Stimulated activated CD8-positive, alpha-beta memory T cell treated with anti-CD3 and anti-CD28 coated beads, Interleukin-2, amount 100 ng/mL, for 48 hours (primary cell): ENCODE data around the gene HJURP.

Experiments used
- DNase-seq, 2 donors: peaks; one replicate each; pipeline ENCODE4 v3.0.0-alpha.2; 2020; ENCODE audit warnings: low read depth in 2 of 2

Gene HJURP

DNA sequence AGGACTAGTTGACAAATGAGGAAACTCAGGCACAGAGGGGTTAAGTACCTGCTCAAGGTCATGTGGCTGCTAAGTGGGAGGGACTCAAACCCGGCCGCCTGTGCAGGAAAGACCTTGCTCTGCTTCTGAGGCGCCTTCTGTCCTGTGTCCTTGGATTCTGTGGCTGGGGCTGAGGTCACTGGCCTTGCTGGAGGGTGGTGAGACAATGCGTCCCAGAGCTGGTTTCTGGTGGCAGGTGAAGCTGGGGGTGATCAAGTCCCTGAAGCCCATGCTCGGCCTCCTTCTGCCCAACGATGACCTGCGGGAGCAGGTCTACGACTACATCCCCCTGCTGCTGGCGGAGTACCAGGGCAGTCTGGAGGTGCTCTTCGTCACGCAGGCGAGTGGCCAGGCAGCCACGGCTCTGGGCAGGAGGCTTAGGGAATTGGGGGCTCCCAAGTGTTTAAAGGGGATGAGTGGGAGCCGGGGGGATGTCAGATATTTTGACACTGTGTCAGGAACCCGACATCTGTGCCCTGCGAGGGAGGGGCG, 60.1 kb downstream of the HJURP start:
- DNase-seq = no peak

DNA sequence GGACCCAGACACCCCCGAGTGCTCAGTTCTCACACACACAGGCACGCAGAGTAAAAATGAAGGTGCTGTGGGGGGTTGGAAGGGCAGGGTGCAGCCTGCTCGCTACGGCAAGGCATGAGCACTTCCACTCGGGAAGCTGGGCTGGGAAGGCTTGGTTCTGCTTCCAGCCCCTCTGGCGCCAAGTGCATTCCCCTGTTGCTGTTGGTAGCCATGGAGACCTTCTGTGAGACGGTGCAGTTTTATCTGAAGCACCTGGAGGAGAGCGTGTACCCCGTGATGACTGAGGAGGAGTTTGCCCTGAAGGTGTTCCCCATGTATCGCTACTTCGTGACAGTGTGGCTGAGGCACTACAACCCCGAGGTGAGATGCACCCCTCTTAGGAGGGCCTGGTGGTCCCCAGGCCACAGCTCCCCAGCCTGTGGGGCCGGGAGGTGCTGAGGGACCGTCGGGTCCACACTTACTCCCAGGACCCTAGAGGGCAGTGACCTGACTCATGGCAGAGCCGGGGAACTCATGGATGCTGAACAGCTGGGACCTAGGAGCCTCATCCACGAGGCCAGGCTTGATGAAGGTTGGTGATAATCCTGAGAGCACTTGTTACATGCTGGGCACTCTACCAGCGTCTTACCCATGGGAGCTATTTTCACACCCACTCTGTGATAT, 60.7 kb downstream of the HJURP start:
- no peak for DNase-seq

DNA sequence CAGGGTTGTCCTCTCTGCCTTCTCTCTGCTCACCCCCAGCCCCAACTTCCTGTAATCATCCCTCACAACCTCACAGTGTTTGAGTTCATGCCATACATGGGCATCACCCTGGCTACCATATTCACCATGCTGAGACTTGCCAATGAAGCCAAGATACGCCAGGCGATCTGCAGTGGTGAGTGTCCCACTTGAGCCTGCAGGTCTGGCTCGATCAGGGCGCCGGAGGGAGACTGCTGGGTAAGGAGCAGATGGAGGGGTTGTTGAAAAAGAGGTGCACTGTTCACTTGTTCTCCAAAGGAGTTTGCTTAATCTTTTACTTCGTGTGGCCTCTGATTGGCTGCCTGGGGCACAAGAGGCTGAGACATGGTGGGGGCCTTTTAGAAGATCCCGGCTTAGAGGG, 61.6 kb downstream of the HJURP start:
- no peak for DNase-seq

DNA sequence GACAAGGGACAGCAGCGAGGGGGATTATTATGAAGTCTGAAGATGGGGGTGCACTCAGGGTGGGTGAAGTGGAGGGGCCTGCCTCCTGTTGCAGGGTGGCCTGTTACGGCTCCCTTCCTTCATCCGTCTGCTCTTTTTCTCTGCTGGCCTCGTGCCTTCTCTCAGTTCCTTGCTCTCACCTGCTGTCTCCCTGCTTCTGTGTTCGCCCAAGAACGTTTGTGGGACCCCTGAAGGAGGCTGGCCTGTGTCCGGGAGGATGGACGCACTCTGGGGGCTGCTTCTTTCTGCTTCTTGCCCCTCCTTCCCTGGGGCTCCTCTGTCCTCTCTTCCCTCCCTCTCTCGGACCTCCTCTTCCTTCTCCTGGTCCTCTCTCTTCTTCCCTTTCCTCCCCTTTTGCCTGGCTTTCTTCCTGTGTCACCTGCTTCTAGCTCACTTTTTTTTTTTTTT, 62.4 kb downstream of the HJURP start:
- no peak for DNase-seq

DNA sequence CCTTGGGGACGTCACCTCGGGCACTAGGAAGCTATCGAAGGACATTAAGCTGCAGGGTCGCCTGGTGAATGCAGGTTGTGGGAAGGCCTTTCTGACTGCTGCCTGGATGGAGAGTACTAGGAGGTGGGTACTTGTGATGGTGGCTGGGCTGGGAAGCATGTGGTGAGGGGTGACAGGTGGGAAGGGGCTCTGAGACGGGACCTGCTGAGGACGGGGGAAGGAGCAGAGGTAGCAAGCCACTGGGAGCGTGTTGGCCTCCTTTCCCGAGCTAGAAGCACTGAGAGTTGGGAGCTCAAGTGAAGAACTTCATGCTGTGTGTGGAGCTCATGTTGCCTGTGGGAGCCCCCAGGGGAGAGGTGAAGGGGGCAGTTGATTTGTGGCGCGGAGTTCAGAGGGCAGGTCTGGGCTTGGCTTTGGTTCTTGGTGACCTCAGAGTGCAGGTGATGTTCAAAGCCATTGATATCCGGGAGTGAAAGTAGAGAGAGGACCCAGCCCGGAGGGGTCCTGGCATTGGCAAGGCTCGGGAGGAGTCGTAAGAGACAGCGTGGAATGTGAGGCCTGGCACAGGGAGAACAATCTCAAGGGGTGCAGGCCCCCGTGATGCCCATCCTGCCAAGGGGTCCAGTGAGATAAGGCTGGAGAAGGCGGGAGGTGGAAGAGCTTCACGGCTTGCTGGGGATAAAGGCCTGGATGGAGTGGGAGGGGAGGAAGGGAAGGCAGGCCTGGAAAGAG, 63.0 kb downstream of the HJURP start:
- no peak for DNase-seq

DNA sequence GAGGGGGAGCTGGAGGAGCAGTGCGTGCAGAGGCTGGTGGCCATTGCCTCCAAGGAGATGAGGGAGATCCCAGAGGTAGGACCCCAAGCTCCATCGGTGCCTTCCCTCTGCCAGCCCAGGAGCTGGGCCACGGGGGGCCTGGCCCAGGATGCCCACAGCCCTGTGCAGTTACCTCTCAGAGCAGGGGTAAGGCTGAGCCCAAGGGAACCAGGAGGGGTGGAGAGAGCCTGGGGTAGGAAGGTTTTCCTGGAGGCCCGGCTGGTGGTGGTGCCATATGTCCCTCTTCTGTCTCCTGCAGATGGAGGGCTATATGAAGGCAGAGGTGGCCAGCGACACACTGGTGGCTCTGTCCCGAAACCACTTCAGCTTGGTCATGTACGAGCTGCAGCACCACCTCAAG, 64.8 kb downstream of the HJURP start:
- no peak for DNase-seq
